ENCODE data around the gene HNF4A.

The HNF4A gene

GRCh38 chr20:44392776-44393607 lies 37.5 kb downstream of the HNF4A start:
- peak; percentile 51 for DNase-seq (ENCODE audit: low spot score)

GRCh38 chr20:44393608-44394451 lies 38.3 kb downstream of the HNF4A start:
- no peak for DNase-seq (ENCODE audit: low spot score)

- DNase-seq (ENCODE audit: low spot score), result no peak
Observed at GRCh38 chr20:44394452-44394701, 38.9 kb downstream of the HNF4A start.

- DNase-seq (ENCODE audit: low spot score), result peak; percentile 83
Observed at GRCh38 chr20:44394702-44395460, 39.4 kb downstream of the HNF4A start.

DNA sequence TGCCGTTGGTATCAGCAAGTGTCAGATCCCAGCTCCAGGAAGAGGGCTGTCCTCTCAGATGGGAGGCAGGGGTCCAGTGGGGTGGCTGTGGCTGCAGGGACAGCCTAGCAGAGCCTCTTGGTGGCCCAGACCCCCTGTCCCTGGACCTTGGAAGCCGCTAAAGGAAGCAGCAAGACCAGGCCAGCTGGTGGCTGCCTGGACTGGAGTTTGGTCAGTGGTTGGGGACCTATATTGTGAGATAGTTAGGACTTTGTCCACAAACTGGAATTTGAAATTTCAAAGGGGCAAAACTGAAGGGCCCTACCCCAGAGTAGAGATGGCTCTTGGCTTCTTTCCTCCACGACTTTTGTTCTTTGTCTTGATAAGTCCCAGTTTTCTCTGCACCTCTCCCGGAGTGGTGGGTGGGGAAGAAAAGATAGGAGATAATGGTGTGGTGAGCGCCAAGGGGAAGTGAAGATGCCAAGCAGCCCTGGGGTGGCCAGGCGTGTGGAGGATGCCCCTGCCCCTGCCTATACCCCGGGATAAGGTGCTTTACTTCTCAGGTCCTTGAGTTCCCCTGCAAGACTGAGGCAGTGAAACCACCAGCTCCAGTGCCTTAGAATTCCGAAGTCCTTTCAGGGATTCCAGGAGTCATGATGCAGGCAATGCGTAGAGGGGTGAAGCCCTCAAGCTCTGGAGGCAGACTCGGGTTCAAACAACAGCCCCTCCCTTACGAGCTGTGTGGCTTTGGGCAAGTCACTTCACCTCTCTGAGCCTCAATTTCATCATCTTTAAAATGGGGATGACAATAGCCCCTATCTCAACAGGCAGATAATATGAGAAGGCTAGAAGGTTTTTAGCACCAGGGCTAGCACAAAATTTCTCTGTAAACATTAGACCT lies 40.2 kb downstream of the HNF4A start:
- DNase-seq (ENCODE audit: low spot score), result peak; percentile 43

DNA sequence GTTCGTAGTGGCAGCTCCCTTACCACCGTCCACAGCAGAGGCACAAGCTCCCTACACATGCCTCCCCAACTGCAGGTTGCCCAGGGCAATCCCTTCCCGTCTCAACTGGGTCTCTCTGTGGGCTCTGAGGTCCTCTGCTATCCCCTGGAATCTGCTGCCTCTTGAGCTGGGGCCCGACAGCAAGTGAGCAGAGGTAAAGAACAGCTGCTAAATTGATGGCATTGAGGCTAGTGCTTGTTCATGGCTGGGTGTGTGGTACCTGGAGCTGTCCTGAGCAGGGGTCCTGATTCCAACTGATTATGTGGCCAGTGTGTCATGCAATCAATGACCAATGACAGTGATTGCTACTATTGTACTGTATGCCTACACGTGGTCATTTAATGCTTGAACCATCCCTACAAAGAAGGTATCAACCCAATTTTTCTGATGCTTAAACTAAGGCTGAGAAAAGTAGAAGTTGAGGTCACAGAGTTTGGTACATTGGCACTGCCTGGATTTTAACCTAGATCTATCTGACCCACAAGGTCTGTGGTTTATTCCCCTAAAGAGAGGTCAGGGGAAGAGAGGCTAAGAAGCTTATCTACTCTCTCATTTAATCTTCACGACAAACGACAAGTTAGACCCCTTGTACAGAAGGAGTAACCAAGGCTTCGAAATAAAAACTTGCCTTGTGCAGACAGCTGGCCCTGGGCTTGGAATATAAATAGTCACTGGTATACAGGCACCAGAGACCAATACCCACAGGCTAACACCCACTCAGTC lies 41.1 kb downstream of the HNF4A start:
- peak; percentile 20 for DNase-seq (ENCODE audit: low spot score)

DNA sequence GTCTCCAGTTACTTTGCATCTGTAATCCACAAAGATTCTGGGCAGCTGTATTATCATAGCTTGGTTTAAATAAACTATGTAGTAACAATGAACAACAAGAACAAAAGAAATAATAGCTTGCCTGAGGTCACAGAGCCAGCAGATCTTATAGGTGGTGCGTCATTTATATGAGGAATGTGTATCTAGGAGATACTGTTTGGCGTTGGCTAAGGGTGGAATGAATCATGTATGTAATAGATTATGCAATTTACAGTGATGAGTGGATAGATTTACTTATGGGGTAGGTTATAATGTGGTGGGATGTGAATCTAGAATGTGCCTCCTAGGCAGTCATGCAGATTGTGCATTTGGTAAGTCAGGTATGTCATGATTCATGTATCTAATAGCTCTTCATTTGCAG lies 42.8 kb downstream of the HNF4A start:
- peak; percentile 24 for DNase-seq (ENCODE audit: low spot score)

GRCh38 chr20:44399446-44399845 lies 43.9 kb downstream of the HNF4A start:
- DNase-seq (ENCODE audit: low spot score), result no peak

GRCh38 chr20:44400671-44400969 lies 45.1 kb downstream of the HNF4A start:
- no peak for DNase-seq (ENCODE audit: low spot score)

- no peak for DNase-seq (ENCODE audit: low spot score)
Observed at GRCh38 chr20:44400970-44401769, 45.7 kb downstream of the HNF4A start.

DNA sequence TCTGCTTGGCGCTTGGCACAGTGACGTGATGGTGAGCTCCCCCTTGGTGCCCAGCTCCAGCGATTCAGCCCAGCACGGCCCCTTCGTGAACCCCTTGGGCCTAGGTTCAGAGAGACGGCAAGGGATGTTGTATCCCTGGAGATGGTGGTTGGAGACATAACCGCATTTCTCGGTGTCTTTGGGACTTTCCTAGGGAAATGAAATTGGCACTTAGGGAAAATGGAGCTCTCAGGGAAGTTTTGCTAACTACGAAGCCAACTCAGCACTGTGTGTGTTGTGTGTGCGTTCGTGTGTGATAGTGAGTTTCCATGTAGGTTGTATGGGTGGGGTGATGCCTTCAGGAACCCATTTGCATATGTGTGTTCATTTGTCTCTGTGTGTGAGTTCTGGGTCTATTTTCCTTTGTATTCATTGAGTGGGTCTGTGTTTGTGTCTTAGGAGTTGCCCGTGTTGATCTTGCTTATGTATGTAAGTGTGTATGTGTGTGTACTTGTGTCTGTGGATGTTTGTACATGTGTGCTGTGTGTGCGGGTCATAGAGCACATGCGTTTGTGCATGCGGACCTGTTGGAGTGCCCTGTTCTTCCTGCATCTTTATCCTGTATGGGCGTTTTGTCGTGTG lies 46.4 kb downstream of the HNF4A start:
- no peak for DNase-seq (ENCODE audit: low spot score)

DNA sequence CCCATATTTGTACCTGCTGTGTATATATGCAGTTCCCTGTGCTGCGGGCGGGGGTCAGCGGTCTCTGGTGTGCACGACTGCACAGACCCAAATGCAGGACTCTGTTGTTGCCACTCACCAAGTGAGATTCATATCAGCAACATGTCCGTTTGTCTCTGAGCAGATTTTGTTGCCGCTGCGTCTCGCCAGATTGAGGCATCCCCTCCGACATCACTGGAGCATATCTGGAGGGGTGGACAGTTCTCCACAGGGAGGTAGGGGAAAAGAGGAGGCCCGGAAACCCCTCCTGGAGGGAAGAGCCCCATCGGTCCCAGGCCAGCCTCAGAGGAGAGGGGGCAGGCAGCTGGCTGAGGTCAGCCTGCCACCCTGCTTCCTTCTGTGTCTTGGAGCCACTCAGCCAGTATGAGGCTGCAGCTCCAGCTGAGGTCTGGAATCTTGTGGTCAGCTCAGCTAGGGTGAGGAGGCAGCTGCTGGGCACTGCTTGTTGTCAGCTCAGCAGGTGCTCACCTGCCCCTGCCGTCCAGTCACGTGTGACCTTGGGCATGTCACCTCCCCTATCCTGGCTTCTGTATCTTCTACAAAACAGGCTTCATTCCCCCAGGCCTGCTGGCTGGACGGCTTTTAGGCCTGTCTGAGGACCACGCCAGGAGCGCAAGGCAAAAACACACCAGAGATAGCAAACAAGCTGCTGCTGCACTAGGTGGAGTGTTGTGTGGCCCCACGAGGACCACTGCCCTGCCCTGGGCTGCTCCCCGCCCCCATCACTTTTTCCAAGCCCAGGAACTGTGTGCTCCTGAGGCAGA lies 47.1 kb downstream of the HNF4A start:
- no peak for DNase-seq (ENCODE audit: low spot score)

DNA sequence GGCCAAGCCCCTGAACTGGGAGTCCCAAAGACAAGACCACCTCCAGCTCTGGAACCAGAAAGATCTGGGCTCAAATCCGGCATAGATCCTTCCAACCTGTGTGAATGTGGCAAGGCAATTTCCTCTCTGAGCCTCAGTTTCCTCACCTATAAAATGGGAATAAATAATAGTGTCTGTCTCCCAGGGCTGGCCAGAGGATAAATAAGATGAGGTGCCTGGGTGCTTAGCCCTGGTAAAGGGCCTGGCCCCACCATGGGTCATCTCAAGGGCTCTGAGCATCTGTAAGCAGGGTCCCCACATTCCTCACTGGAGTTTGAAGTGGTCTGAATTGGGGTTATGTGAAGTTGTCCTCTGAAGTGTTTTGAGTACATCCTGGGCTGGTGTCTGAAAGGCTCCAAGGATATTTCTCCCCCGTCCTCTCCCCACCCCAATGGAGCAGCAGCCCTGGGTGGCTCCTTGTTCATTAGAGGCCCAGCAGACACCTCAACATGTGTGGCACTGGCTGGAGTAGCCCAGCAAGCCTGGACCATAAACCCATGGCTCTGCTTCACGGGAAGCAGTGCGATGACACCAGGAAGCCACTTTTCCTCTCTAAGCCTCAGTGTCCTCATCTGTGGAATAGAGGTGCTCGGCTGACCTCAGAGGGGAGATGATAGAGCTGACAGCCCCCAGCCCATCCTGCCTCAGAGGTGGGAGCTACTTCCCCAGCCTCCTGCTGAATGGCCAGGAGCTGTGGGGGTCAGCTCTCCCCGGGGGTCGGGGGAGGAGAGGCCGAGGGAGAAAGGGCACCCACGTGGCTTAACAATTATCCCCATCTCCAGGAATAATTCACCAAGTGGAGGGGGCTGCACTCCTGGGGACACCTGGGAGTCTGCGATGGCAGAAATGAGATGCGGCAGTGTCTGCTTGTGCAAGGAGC lies 48.0 kb downstream of the HNF4A start:
- no peak for DNase-seq (ENCODE audit: low spot score)

GRCh38 chr20:44404204-44405181 lies 49.0 kb downstream of the HNF4A start:
- DNase-seq (ENCODE audit: low spot score), result no peak

DNA sequence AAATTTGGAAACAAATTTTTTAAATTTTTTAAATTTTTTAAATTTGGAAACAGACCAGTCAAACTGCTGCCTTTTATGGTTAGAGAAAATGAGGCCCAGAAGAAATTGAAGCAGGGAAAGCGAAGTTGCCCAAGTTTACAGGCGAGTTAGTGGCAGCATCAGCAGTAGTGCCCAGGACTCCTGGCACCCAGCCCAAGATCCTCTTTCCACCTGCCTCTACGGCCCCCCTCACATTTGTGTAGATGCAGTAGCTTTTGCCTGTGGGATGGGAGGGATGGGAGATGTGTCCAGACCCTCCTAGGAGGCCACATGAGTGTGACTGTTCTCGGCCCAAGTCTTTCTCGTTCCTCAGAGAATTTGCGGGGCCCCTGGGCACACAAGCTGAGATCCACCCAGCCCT lies 49.8 kb downstream of the HNF4A start:
- no peak for DNase-seq (ENCODE audit: low spot score)

DNA sequence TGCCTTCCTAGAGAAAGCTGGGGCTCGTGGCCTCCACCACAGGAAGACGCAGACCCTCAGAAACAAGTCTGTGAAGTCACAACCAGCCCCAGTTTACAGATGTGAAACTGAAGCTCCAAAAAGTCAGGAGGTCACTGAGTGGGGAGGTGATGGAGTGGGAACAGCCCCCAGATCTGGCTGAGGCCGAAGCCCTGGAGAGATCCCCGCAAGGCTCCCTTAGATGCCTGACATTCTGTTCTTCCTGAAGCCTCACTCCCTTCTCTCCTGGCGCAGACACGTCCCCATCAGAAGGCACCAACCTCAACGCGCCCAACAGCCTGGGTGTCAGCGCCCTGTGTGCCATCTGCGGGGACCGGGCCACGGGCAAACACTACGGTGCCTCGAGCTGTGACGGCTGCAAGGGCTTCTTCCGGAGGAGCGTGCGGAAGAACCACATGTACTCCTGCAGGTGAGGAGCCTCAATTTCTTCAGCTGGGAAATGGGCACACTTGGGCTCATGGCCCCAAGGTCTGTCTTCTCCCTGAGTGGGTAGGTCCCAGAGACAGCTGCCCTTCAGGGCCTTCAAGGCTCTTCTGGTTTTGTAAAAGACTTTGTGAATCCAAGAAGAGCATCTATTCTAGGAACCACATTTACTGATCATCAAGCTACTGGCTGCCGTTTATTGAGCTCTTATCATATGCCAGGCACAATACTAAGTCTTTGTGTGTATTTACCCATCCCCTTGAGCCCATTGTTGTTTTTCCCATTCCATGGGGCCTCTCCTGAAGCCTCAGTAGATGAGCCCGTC lies 50.5 kb downstream of the HNF4A start:
- no peak for DNase-seq (ENCODE audit: low spot score)
